ENCODE data around the gene PPP1R11. TPM values are rescaled to one million over a fixed set of nuclear protein-coding genes. Genes with fewer than 3 reads are reported as not detected.

Gene PPP1R11
- total RNA-seq, 6 experiments from 2014 or later: 22.9 to 37.2 (median 25.7) TPM

DNA sequence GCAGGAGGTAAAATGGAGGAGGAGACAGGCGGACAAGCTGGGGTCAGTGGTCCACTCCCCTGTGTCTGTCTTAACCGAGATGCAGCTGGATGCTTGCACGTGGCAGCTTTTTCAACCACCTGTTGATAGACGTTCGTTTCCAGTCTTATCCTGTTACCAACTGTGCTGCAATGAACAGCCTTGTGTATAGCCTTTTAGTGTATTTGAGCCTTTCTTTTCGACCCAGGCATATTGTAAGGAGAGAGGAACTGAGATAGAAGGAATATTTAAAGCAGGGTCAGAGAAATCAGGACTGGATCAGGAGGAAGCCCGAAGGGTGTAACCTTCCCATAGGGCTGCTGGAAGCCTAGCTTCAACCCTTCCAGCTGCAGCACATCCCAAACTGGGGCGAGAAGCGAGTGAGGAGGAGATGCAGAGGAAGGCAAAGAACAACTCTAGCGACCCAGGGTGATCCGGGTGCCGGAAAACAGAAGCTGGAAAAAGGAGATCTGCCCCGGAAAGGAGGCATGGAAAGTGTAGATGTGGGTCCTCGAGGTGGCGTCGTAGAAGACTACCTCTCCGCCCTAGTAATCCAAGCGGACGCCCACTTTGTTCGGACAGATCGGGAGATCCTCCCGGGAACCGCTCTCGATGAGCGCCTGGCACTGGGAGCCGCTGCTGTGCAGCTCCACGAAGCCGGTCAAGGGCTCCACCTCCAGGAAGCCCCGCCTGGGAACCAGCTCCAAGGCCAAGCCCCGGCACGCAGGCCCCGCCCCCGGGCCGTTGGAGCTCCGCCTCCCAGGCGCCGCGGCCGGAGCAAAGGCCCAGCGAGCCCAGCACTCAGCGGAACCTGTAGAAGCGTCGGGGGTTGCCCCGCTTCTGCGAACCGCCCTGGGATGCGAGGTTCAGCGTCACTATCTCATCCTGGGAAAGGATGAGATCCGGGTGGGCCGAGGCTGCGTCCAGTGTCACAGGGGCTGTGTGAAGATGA, 34.7 kb downstream of the PPP1R11 start:
- Histone ChIP-seq H3K4me1 (peaks cover 0 to 25% (median 2%) of the 10 kb centered on the region in 4 donors), H3K4me3 (peak overlapping the region; percentile 22 to 31 (median 30)), H3K36me3 (no peaks in the 10 kb centered on the region), H3K27ac (peak overlapping the region; percentile 27 to 70 (median 55)), H3K9me3 (no peaks in the 10 kb centered on the region), H3K27me3 (peaks cover 0 to 3% of the 10 kb centered on the region in 2 donors)
- ATAC-seq (peak; percentile 86 to 96 (median 94)), DNase-seq (peak; percentile 93 to 97 (median 96))
- intact Hi-C loops (cut with DNase I): loop anchor here in 1 of 2 donors (10.0 kb wide), 1 partner anchor 63 kb away; the partner anchor contains the start of genes TRIM10 and TRIM15
- TF ChIP-seq, protein P1, sequence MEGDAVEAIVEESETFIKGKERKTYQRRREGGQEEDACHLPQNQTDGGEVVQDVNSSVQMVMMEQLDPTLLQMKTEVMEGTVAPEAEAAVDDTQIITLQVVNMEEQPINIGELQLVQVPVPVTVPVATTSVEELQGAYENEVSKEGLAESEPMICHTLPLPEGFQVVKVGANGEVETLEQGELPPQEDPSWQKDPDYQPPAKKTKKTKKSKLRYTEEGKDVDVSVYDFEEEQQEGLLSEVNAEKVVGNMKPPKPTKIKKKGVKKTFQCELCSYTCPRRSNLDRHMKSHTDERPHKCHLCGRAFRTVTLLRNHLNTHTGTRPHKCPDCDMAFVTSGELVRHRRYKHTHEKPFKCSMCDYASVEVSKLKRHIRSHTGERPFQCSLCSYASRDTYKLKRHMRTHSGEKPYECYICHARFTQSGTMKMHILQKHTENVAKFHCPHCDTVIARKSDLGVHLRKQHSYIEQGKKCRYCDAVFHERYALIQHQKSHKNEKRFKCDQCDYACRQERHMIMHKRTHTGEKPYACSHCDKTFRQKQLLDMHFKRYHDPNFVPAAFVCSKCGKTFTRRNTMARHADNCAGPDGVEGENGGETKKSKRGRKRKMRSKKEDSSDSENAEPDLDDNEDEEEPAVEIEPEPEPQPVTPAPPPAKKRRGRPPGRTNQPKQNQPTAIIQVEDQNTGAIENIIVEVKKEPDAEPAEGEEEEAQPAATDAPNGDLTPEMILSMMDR (IDR thresholded peaks at IDR 0.05): peak in 3 of 4 donors; percentile 12 to 38 (median 21)
- TF ChIP-seq POLR2A (IDR thresholded peaks at IDR 0.05): peak; percentile 81
- WGBS (ENCODE audit: insufficient coverage, low coverage, low lambda C conversion rate, missing lambda C conversion rate): 1% methylated on average over 13 of the region's 51 CpGs

DNA sequence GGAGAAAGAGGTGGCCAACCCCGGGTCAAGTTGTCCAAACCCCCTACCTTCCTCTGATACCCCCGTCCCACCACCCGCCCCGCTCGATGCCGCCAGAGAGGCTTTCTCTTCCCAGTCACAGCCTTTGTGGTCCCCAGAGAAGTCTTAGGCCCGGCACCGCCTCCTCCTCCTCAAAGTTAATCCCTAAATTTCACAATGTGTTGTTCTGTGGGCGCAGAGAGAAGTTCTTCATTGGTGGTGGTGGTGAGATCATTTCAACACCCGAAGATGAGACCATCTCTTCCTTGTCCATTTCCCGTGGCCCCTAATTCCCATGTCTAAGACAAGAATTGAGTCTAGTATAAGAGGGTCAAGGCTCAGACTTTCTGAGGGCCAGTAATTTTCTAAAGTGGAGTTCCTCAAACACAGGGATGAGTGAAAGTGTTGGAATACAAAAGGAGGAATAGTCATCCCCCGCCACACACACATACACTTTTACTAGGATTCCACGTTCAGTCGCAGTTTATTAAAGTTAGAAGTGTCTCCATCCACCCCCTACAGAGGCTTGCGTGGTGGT, 35.5 kb downstream of the PPP1R11 start:
- Histone ChIP-seq H3K27ac (peak overlapping the region; percentile 27 to 70 (median 55)), H3K4me1 (peaks cover 0 to 25% (median 2%) of the 10 kb centered on the region in 4 donors), H3K36me3 (no peaks in the 10 kb centered on the region), H3K27me3 (peaks cover 0 to 3% of the 10 kb centered on the region in 2 donors), H3K9me3 (no peaks in the 10 kb centered on the region), H3K4me3 (peak overlapping the region; percentile 22 to 31 (median 30))
- ATAC-seq (peak in 2 of 4 donors; percentile 3), DNase-seq (no peak)
- 35% methylated on average over 14 of the region's 15 CpGs for WGBS (ENCODE audit: insufficient coverage, low coverage, low lambda C conversion rate, missing lambda C conversion rate)
- intact Hi-C loops (cut with DNase I): loop anchor here in 1 of 2 donors (10.0 kb wide), 1 partner anchor 62 kb away; the partner anchor contains the start of genes TRIM10 and TRIM15
- TF ChIP-seq POLR2A (IDR thresholded peaks at IDR 0.05): no peak
- TF ChIP-seq, protein P1 (IDR thresholded peaks at IDR 0.05): no peak

DNA sequence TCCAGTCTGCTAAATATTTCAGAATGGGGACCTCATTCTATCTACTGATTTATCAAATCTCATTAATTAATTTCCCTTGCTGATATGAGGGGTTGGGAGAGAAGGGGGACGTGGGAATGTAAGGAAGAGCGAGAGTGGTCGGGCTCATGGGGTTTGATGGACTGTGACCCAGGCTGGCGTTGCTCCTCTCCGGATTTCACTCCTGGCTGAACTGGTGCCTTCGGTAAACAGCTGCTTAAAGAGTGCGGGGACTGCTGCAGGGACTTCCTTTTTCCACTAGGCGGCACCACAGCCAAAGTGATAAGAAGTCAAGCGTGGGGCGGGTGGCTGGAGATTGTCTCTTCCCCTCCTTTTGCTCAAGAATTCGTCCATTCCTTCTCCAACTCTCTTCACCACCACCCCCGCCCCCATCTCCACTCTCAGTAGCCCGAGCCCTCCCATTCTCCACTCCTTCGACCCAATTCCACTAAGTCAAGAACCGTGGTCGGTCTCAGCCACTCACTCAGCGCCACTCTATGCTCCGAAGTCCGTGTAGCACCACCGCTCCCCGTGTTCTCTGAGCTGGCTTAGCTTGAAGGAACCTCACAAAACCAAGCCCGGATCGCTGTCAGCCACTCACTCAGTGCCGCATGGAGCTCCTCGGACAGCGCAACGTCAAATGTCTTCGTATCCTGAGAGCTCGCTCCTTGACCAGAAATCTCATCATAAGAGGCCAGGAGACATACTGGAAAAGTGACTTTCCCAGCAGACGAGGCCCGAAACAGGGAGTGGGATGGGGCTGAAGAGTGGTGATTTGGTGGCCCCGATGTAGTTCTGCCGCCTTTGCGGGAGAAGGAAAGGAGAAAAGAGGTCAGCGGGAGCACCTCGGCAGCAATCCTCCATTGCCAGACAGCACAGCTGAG, 36.2 kb downstream of the PPP1R11 start:
- intact Hi-C loops (cut with DNase I): loop anchor here in 1 of 2 donors (10.0 kb wide), 1 partner anchor 62 kb away; the partner anchor contains the start of genes TRIM10 and TRIM15
- ATAC-seq: peak; percentile 76 to 87 (median 84)
- Histone ChIP-seq H3K4me3 (peak overlapping the region; percentile 22 to 47 (median 34)), H3K9me3 (no peaks in the 10 kb centered on the region), H3K27me3 (peaks cover 0 to 3% of the 10 kb centered on the region in 2 donors), H3K4me1 (peaks cover 0 to 25% (median 2%) of the 10 kb centered on the region in 4 donors), H3K27ac (peak overlapping the region; percentile 18 to 55 (median 27)), H3K36me3 (no peaks in the 10 kb centered on the region)
- TF ChIP-seq, protein P1 (IDR thresholded peaks at IDR 0.05): peak; percentile 82 to 93 (median 89)
- TF ChIP-seq POLR2A (IDR thresholded peaks at IDR 0.05): no peak
- DNase-seq: peak; percentile 80 to 88 (median 84)
- 3% methylated on average over 35 of the region's 36 CpGs for WGBS (ENCODE audit: insufficient coverage, low coverage, low lambda C conversion rate, missing lambda C conversion rate)

DNA sequence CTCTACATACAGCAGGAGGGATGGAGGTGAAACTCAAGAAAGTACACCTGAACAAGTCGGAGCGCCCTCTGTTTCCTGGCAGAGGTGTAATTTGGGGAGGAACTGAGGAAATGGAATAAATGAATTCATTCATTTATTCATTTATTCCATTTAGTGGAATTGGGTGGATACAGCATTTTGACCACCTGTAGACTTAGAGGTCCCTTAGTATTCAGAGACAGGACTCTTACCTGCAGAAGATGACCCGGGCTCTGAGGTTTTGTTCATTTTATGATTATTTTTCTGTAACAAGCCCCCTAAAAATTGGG, 36.8 kb downstream of the PPP1R11 start:
- H3K27ac ChIP-seq: peak overlapping the region in 1 of 3 donors; percentile 18
- intact Hi-C loops (cut with DNase I): loop anchor here in 1 of 2 donors (10.0 kb wide), 1 partner anchor 61 kb away; the partner anchor contains the start of genes TRIM10 and TRIM15
- H3K4me1 ChIP-seq: peaks cover 0 to 25% (median 2%) of the 10 kb centered on the region in 4 donors
- no peaks in the 10 kb centered on the region for H3K36me3 ChIP-seq
- DNase-seq (no peak), ATAC-seq (no peak)
- WGBS (ENCODE audit: insufficient coverage, low coverage, low lambda C conversion rate, missing lambda C conversion rate): 44% methylated on average over 3 of the region's 3 CpGs
- H3K4me3 ChIP-seq: peak overlapping the region in 2 of 3 donors; percentile 20 to 47
- no peak for TF ChIP-seq POLR2A (IDR thresholded peaks at IDR 0.05)
- TF ChIP-seq, protein P1 (IDR thresholded peaks at IDR 0.05): no peak
- H3K9me3 ChIP-seq: no peaks in the 10 kb centered on the region
- peaks cover 0 to 3% of the 10 kb centered on the region in 2 donors for H3K27me3 ChIP-seq

Data from right lobe of liver (tissue), 6 donors.